ENCODE measurements around the gene ATP6V0E2. TPM values are rescaled to one million over a fixed set of nuclear protein-coding genes. Genes with fewer than 3 reads are reported as not detected.

The ATP6V0E2 gene
- total RNA-seq (2021) = 19.0 and 20.0 TPM in 2 replicates
- long read RNA-seq, transcript ATP6V0E2-203 (4 exons, 2,722 nt) = major isoform, 299 of 311 reads
- long read RNA-seq, transcript ATP6V0E2-207 (4 exons, 1,666 nt) = minor isoform, 6 of 311 reads
- long read RNA-seq, partial matches to known transcripts = 3 of 311 reads
- long read RNA-seq, other reads (novel, unspliced or antisense) = 1 of 311 reads

DNA sequence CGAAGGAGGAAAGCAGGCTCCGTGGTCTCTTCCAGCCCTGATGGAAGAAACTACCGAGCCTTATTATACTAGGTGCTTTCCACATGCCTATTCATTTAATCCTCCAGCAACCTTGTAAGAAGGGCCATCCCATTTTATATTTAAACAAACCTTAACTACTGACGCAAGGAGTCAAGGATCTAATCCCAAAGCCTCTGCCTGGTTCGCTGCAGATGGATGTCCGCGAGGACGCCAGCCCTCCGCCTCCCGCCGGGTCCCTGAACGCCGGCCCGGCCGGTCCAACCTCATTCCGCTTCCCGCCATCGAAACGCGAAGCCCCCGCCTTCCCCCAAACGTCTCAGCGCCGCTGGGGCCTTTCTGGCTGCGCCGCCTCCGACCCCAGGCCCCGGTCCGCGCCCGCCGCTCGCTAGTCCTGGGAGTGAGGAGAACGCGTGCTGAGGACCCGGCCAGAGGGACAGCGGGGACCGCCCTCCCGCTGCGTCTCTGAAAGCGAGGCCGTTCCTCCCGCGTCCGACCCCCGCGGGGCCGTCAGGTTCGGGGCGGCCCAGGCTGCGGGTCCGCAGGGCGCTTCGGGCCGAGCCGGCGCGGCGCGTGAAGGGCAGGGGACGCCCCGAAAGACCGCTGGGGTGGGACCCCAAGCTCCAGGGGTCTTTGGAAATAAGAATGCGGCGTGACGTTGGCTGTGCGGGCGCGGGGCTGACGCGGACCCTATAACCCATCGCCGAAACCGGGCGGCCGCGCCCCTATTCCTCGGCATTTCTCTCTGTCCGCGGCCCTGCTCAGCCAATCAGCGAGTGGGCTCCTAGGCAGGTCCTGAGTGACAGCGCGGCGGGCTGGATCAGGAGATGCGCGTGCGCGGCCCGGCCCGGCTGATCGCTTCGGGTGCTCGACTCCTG, at the start of gene ATP6V0E2:
ATP6V0E2 (plus strand) TSS at position 896 of the 896 bp plus-strand sequence. CDS start 97 bp downstream, outside the sequence.
- H3K36me3 Mint-ChIP-seq (ENCODE audit: insufficient read depth in 1 of 3, low read depth in 3 of 3) = no peaks in the 10 kb centered on the region
- Histone ChIP-seq H3K4me2 (ENCODE audit: insufficient read depth, insufficient read length, low read length) (peak within 1 kb of the TSS; percentile 78), H3K79me2 (ENCODE audit: insufficient read depth, low read length) (no peaks in the 10 kb centered on the region), H2AK5ac (ENCODE audit: insufficient read length, low read length) (no peak within 1 kb of the TSS), H2BK12ac (ENCODE audit: insufficient read length, low read depth, low read length) (no peak within 1 kb of the TSS), H3K56ac (ENCODE audit: insufficient read length, low read depth, low read length) (no peak within 1 kb of the TSS), H2BK20ac (ENCODE audit: low read depth, low read length, poor library complexity, severe bottlenecking) (no peak within 1 kb of the TSS), H4K8ac (replicated peaks; ENCODE audit: insufficient read length, low read depth, low read length) (no peak within 1 kb of the TSS), H3K14ac (ENCODE audit: insufficient read depth, low read length) (peak within 1 kb of the TSS; percentile 77), H3K9ac (ENCODE audit: extremely low read depth, insufficient read length, low read length) (peak within 1 kb of the TSS; percentile 42), H4K91ac (ENCODE audit: insufficient read length, low read depth, low read length) (no peak within 1 kb of the TSS), H3K27ac (ENCODE audit: insufficient read length, low read depth, low read length) (no peak within 1 kb of the TSS), H3K23ac (ENCODE audit: insufficient read length, low read depth, low read length) (no peak within 1 kb of the TSS), H3K18ac (ENCODE audit: insufficient read length, low read depth, low read length) (peak within 1 kb of the TSS; percentile 74), H4K5ac (ENCODE audit: insufficient read length, low read depth, low read length) (no peak within 1 kb of the TSS), H2BK120ac (ENCODE audit: low read depth, low read length, poor library complexity, severe bottlenecking) (no peak within 1 kb of the TSS), H3K79me1 (ENCODE audit: insufficient read depth, low read depth, low read length, poor library complexity, severe bottlenecking) (no peaks in the 10 kb centered on the region), H3K23me2 (ENCODE audit: insufficient read length, low read depth, low read length, poor library complexity, severe bottlenecking) (peaks cover 11% of the 10 kb centered on the region), H2BK5ac (ENCODE audit: insufficient read length, low read length) (no peak within 1 kb of the TSS), H3K27me3 (ENCODE audit: insufficient read depth, low read length) (no peaks in the 10 kb centered on the region; the same call in 1 of the 2 replicates), H3K4ac (ENCODE audit: low read depth, low read length) (no peak within 1 kb of the TSS), H2BK15ac (ENCODE audit: low read depth, low read length) (no peak within 1 kb of the TSS), H3K4me1 (ENCODE audit: insufficient read depth, low read length) (no peaks in the 10 kb centered on the region; the same call in 1 of the 2 replicates), H3T11ph (ENCODE audit: low read length) (no peak within 1 kb of the TSS), H4K20me1 (ENCODE audit: control insufficient read depth, insufficient read depth, insufficient read length) (no peaks in the 10 kb centered on the region), H2AFZ (ENCODE audit: low read length) (no peak within 1 kb of the TSS), H3K9me3 (ENCODE audit: control insufficient read depth, low read depth, low read length) (no peaks in the 10 kb centered on the region)
- H3K4me3 Mint-ChIP-seq = peak within 1 kb of the TSS; percentile 74 to 84
- WGBS (ENCODE audit: extremely low coverage, insufficient read length, low lambda C conversion rate) = no CpG with 5 or more reads among the region's 93 CpGs
- H3K9me3 Mint-ChIP-seq = no peaks in the 10 kb centered on the region
- H3K27ac Mint-ChIP-seq = peak within 1 kb of the TSS in 1 of 3 experiments; percentile 16; a peak in 2 of 7 replicates
- TF ChIP-seq, protein P1, sequence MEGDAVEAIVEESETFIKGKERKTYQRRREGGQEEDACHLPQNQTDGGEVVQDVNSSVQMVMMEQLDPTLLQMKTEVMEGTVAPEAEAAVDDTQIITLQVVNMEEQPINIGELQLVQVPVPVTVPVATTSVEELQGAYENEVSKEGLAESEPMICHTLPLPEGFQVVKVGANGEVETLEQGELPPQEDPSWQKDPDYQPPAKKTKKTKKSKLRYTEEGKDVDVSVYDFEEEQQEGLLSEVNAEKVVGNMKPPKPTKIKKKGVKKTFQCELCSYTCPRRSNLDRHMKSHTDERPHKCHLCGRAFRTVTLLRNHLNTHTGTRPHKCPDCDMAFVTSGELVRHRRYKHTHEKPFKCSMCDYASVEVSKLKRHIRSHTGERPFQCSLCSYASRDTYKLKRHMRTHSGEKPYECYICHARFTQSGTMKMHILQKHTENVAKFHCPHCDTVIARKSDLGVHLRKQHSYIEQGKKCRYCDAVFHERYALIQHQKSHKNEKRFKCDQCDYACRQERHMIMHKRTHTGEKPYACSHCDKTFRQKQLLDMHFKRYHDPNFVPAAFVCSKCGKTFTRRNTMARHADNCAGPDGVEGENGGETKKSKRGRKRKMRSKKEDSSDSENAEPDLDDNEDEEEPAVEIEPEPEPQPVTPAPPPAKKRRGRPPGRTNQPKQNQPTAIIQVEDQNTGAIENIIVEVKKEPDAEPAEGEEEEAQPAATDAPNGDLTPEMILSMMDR (conservative IDR thresholded peaks at IDR 0.05) = no peak
- peak; percentile 98 for DNase-seq
- peaks cover 42% of the 10 kb centered on the region for H3K27me3 Mint-ChIP-seq (ENCODE audit: low read depth)
- peaks cover 10 to 14% of the 10 kb centered on the region in 2 experiments for H3K4me1 Mint-ChIP-seq
